Astrocyte (in vitro differentiated cells and primary cell): ENCODE measurements around the gene LMAN2L. TPM values are rescaled to one million over a fixed set of nuclear protein-coding genes. Genes with fewer than 3 reads are reported as not detected.

Source experiments
- DNase-seq: peaks from one replicate; pipeline ENCODE4 v3.0.0-alpha.2; 2010; ENCODE audit warnings: low read depth
- FAIRE-seq: peaks from 2 replicates; lab custom pipeline; 2011; peaks lifted over from hg19 to GRCh38; lab: Jason Lieb, UNC
- H2AFZ ChIP-seq: 2 replicates; pipeline ENCODE4 v1.6.0; 2012; ENCODE audit warnings: low read depth, low read length, inconsistent platforms
- H3K27ac ChIP-seq: 2 replicates; pipeline ENCODE4 v1.5.1; 2011; ENCODE audit warnings: low read depth, low read length, inconsistent platforms
- H3K27me3 ChIP-seq: 2 replicates; pipeline ENCODE4 v1.6.0; 2011; ENCODE audit warnings: low read length, inconsistent platforms; ENCODE audit not compliant: insufficient read depth
- H3K36me3 ChIP-seq: 2 replicates; pipeline ENCODE4 v1.5.1; 2011; ENCODE audit warnings: low read length, inconsistent platforms; ENCODE audit not compliant: insufficient read depth
- H3K4me1 ChIP-seq: 2 replicates; pipeline ENCODE4 v1.5.1; 2011; ENCODE audit warnings: low read length, inconsistent platforms; ENCODE audit not compliant: insufficient read depth
- H3K4me2 ChIP-seq: 2 replicates; pipeline ENCODE4 v1.6.0; 2012; ENCODE audit warnings: low read length, inconsistent platforms
- H3K4me3 ChIP-seq: 2 replicates; pipeline ENCODE4 v1.5.1; 2011; ENCODE audit warnings: low read depth, mild to moderate bottlenecking, low read length, inconsistent platforms; ENCODE audit not compliant: insufficient read depth
- H3K79me2 ChIP-seq: 2 replicates; pipeline ENCODE4 v1.6.0; 2012; ENCODE audit warnings: mild to moderate bottlenecking, low read length, inconsistent platforms; ENCODE audit not compliant: insufficient read depth
- H3K9ac ChIP-seq: 2 replicates; pipeline ENCODE4 v1.6.0; 2012; ENCODE audit warnings: mild to moderate bottlenecking, low read length, inconsistent platforms
- H3K9me3 ChIP-seq: 2 replicates; pipeline ENCODE4 v1.5.1; 2012; ENCODE audit warnings: low read depth, mild to moderate bottlenecking, low read length, inconsistent platforms; ENCODE audit not compliant: insufficient read depth
- H4K20me1 ChIP-seq: 2 replicates; pipeline ENCODE4 v1.6.0; 2012; ENCODE audit warnings: low read length, inconsistent platforms; ENCODE audit not compliant: insufficient read depth
- H3K27ac Mint-ChIP-seq: one replicate; pipeline ENCODE4 v1.8.0; 2021; ENCODE audit warnings: mild to moderate bottlenecking, mixed read lengths; ENCODE audit not compliant: unreplicated experiment
- H3K27me3 Mint-ChIP-seq: one replicate; pipeline ENCODE4 v1.8.0; 2021; ENCODE audit warnings: low read depth, mixed read lengths; ENCODE audit not compliant: unreplicated experiment
- H3K36me3 Mint-ChIP-seq: one replicate; pipeline ENCODE4 v1.8.0; 2021; ENCODE audit warnings: low read depth, mixed read lengths; ENCODE audit not compliant: unreplicated experiment
- H3K4me1 Mint-ChIP-seq: one replicate; pipeline ENCODE4 v1.8.0; 2021; ENCODE audit warnings: low read depth, mixed read lengths; ENCODE audit not compliant: unreplicated experiment
- H3K4me3 Mint-ChIP-seq: one replicate; pipeline ENCODE4 v1.8.0; 2021; ENCODE audit warnings: mild to moderate bottlenecking, moderate library complexity, mixed read lengths; ENCODE audit not compliant: unreplicated experiment
- H3K9me3 Mint-ChIP-seq: one replicate; pipeline ENCODE4 v1.8.0; 2021; ENCODE audit warnings: mild to moderate bottlenecking, mixed read lengths; ENCODE audit not compliant: unreplicated experiment
- CTCF ChIP-seq: IDR thresholded peaks from 2 replicates; pipeline ENCODE4 v1.5.1; 2011; ENCODE audit warnings: low read depth, mild to moderate bottlenecking, inconsistent platforms, low read length, moderate library complexity; ENCODE audit not compliant: insufficient read depth
- EZH2 ChIP-seq: IDR thresholded peaks from 2 replicates; pipeline ENCODE4 v1.6.1; 2012; ENCODE audit warnings: mild to moderate bottlenecking, low read length, inconsistent platforms; ENCODE audit not compliant: insufficient read depth
- total RNA-seq: library from RNA; stranded (reverse); gene quantifications from 2 replicates; pipeline ENCODE4 v1.2.1, GENCODE V29; 2021

Gene LMAN2L
- total RNA-seq, 1 donor from 2014 or later = 19.8 TPM

GRCh38 chr2:96758987-96759386 lies 19.1 kb upstream of the LMAN2L start:
- H3K36me3 ChIP-seq = no peaks in the 10 kb centered on the region
- DNase-seq (no peak), FAIRE-seq (no peak)
- H3K36me3 Mint-ChIP-seq = no peaks in the 10 kb centered on the region
- peaks cover 3% of the 10 kb centered on the region for H3K9me3 Mint-ChIP-seq
- H3K9ac ChIP-seq = no peak overlapping the region
- H3K9me3 ChIP-seq = no peaks in the 10 kb centered on the region
- no peak overlapping the region for H3K27ac ChIP-seq
- H2AFZ ChIP-seq = no peak overlapping the region
- H3K4me1 Mint-ChIP-seq = peaks cover 17% of the 10 kb centered on the region
- H3K4me3 Mint-ChIP-seq = no peak overlapping the region
- peaks cover 27% of the 10 kb centered on the region for H3K4me1 ChIP-seq
- no peak overlapping the region for H3K27ac Mint-ChIP-seq
- peaks cover 16% of the 10 kb centered on the region for H4K20me1 ChIP-seq
- H3K27me3 Mint-ChIP-seq = peaks cover 6% of the 10 kb centered on the region
- H3K79me2 ChIP-seq = peaks cover 1% of the 10 kb centered on the region
- H3K27me3 ChIP-seq = no peaks in the 10 kb centered on the region
- H3K4me3 ChIP-seq = no peak overlapping the region
- no peak overlapping the region for H3K4me2 ChIP-seq
- TF ChIP-seq CTCF = no peak
- TF ChIP-seq EZH2 = no peak

GRCh38 chr2:96757477-96757860 lies 17.6 kb upstream of the LMAN2L start:
- DNase-seq (no peak), FAIRE-seq (no peak)
- Mint-ChIP-seq H3K4me1 (peaks cover 6% of the 10 kb centered on the region), H3K36me3 (no peaks in the 10 kb centered on the region), H3K27ac (no peak overlapping the region), H3K9me3 (peaks cover 3% of the 10 kb centered on the region), H3K27me3 (peaks cover 2% of the 10 kb centered on the region), H3K4me3 (no peak overlapping the region)
- Histone ChIP-seq H4K20me1 (peaks cover 4% of the 10 kb centered on the region), H3K9me3 (no peaks in the 10 kb centered on the region), H3K27ac (no peak overlapping the region), H3K27me3 (no peaks in the 10 kb centered on the region), H3K36me3 (no peaks in the 10 kb centered on the region), H3K4me3 (no peak overlapping the region), H3K4me2 (no peak overlapping the region), H3K9ac (no peak overlapping the region), H3K4me1 (peaks cover 16% of the 10 kb centered on the region), H2AFZ (no peak overlapping the region), H3K79me2 (no peaks in the 10 kb centered on the region)
- TF ChIP-seq CTCF (no peak), EZH2 (no peak)

GRCh38 chr2:96756788-96757476 lies 17.1 kb upstream of the LMAN2L start:
- TF ChIP-seq EZH2 (no peak), CTCF (no peak)
- Histone ChIP-seq H3K9ac (no peak overlapping the region), H3K27ac (no peak overlapping the region), H3K4me2 (no peak overlapping the region), H2AFZ (no peak overlapping the region), H3K9me3 (no peaks in the 10 kb centered on the region), H4K20me1 (no peaks in the 10 kb centered on the region), H3K79me2 (no peaks in the 10 kb centered on the region), H3K27me3 (no peaks in the 10 kb centered on the region), H3K4me3 (no peak overlapping the region), H3K36me3 (no peaks in the 10 kb centered on the region), H3K4me1 (peaks cover 11% of the 10 kb centered on the region)
- H3K27me3 Mint-ChIP-seq = no peaks in the 10 kb centered on the region
- H3K27ac Mint-ChIP-seq = no peak overlapping the region
- H3K36me3 Mint-ChIP-seq = no peaks in the 10 kb centered on the region
- DNase-seq (no peak), FAIRE-seq (no peak)
- H3K4me3 Mint-ChIP-seq = no peak overlapping the region
- peaks cover under 1% of the 10 kb centered on the region for H3K4me1 Mint-ChIP-seq
- no peaks in the 10 kb centered on the region for H3K9me3 Mint-ChIP-seq
